GM23338 (cell line): ENCODE measurements around the gene RXFP4. TPM values are rescaled to one million over a fixed set of nuclear protein-coding genes. Genes with fewer than 3 reads are reported as not detected.

ENCODE experiments used
- ATAC-seq: fragments of 200-7000 bp; cut with Tn5 transposase; 3 replicates; pipeline ENCODE4 v1.9.1; 2020
- DNase-seq: peaks from one replicate; pipeline ENCODE4 v3.0.0-alpha.2; 2015; ENCODE audit warnings: low spot score
- H2AFZ ChIP-seq: fragments of 200-600 bp; sonication (generic); 2 replicates; pipeline ENCODE4 v1.8.0; 2016; ENCODE audit warnings: antibody characterized with exemption, mild to moderate bottlenecking, moderate library complexity
- H3F3A ChIP-seq: fragments of 200-600 bp; sonication (generic); replicated peaks from 2 replicates; pipeline ENCODE4 v1.8.0; 2017; ENCODE audit warnings: antibody characterized with exemption, mixed run types, low read depth
- H3K27ac ChIP-seq: fragments of 200-600 bp; sonication (generic); 2 replicates; pipeline ENCODE4 v1.6.1; 2016; ENCODE audit warnings: low read depth
- H3K27me3 ChIP-seq: fragments of 200-600 bp; sonication (generic); 2 replicates; pipeline ENCODE4 v1.8.0; 2016; ENCODE audit warnings: mild to moderate bottlenecking, mixed run types, moderate library complexity; ENCODE audit not compliant: insufficient read depth
- H3K36me3 ChIP-seq: fragments of 200-600 bp; sonication (generic); 2 replicates; pipeline ENCODE4 v1.8.0; 2016; ENCODE audit warnings: mild to moderate bottlenecking; ENCODE audit not compliant: insufficient read depth
- H3K4me1 ChIP-seq: fragments of 200-600 bp; sonication (generic); 2 replicates; pipeline ENCODE4 v1.8.0; 2016; ENCODE audit warnings: mild to moderate bottlenecking, moderate library complexity; ENCODE audit not compliant: insufficient read depth
- H3K4me2 ChIP-seq: fragments of 200-600 bp; sonication (generic); 2 replicates; pipeline ENCODE4 v1.7.1; 2017; ENCODE audit warnings: mixed run types
- H3K4me3 ChIP-seq: fragments of 200-600 bp; sonication (generic); 2 replicates; pipeline ENCODE4 v1.6.1; 2016; ENCODE audit warnings: mixed run types
- H3K79me2 ChIP-seq: fragments of 200-600 bp; sonication (generic); replicated peaks from 2 replicates; pipeline ENCODE4 v1.8.0; 2017; ENCODE audit warnings: mild to moderate bottlenecking; ENCODE audit not compliant: insufficient read depth
- H3K9me2 ChIP-seq: fragments of 200-600 bp; sonication (generic); 2 replicates; pipeline ENCODE4 v1.8.0; 2017; ENCODE audit not compliant: insufficient read depth
- H4K20me1 ChIP-seq: fragments of 200-600 bp; sonication (generic); replicated peaks from 2 replicates; pipeline ENCODE4 v1.8.0; 2017; ENCODE audit warnings: mild to moderate bottlenecking; ENCODE audit not compliant: insufficient read depth
- H3K27ac Mint-ChIP-seq: 2 replicates; pipeline ENCODE4 v1.8.0; 2020; ENCODE audit warnings: inconsistent platforms, mild to moderate bottlenecking, moderate library complexity, mixed read lengths
- H3K27me3 Mint-ChIP-seq: 3 replicates; pipeline ENCODE4 v1.8.0; 2022; ENCODE audit warnings: low read depth, mild to moderate bottlenecking, moderate library complexity, mixed read lengths, inconsistent platforms; ENCODE audit not compliant: insufficient read depth, poor library complexity
- H3K36me3 Mint-ChIP-seq: 3 replicates; pipeline ENCODE4 v1.8.0; 2021; ENCODE audit warnings: low read depth, mild to moderate bottlenecking, inconsistent platforms, moderate library complexity, mixed read lengths
- H3K4me1 Mint-ChIP-seq: 3 replicates; pipeline ENCODE4 v1.8.0; 2020; ENCODE audit warnings: mild to moderate bottlenecking, inconsistent platforms, mixed read lengths
- H3K4me3 Mint-ChIP-seq: 3 replicates; pipeline ENCODE4 v1.8.0; 2021; ENCODE audit warnings: moderate library complexity, mild to moderate bottlenecking, inconsistent platforms, mixed read lengths
- H3K9me3 Mint-ChIP-seq: 3 replicates; pipeline ENCODE4 v1.8.0; 2020; ENCODE audit warnings: moderate library complexity, mild to moderate bottlenecking, inconsistent platforms, mixed read lengths
- CREB1 ChIP-seq: fragments of 250-450 bp; sonication (Bioruptor Pico); IDR thresholded peaks from 2 replicates; pipeline ENCODE4 v1.5.0; 2020; ENCODE audit warnings: low read depth, mild to moderate bottlenecking, moderate library complexity
- EZH2 ChIP-seq: fragments of 200-600 bp; sonication (generic); IDR thresholded peaks from one replicate; pipeline ENCODE4 v1.8.0; 2017; ENCODE audit warnings: antibody characterized with exemption, mild to moderate bottlenecking, low read depth; ENCODE audit not compliant: unreplicated experiment
- JUNB ChIP-seq: IDR thresholded peaks from one replicate; pipeline ENCODE4 v1.6.1; 2016; ENCODE audit warnings: antibody characterized with exemption; ENCODE audit not compliant: unreplicated experiment
- NANOG ChIP-seq: IDR thresholded peaks from 2 replicates; pipeline ENCODE4 v1.6.1; 2016; ENCODE audit warnings: antibody characterized with exemption, borderline replicate concordance
- POLR2AphosphoS5 ChIP-seq: IDR thresholded peaks from 2 replicates; pipeline ENCODE4 v1.6.1; 2016; ENCODE audit warnings: antibody characterized with exemption, low read depth
- ZNF114 ChIP-seq: fragments of 250-450 bp; sonication (Bioruptor Pico); IDR thresholded peaks from 2 replicates; pipeline ENCODE4 v1.5.0; 2020; ENCODE audit warnings: mild to moderate bottlenecking, moderate library complexity
- polyA plus RNA-seq: library from polyadenylated mRNA; unstranded; fragments of >200 nt; fragmentation: Nextera tagmentation; extraction: Ambion mirVana; gene quantifications from 2 replicates; pipeline ENCODE4 v1.2.1, GENCODE V29; 2016
- total RNA-seq: library from RNA; depleted of rRNA; stranded (reverse); fragments of >200 nt; shearing (Covaris generic); gene quantifications from 2 replicates; pipeline ENCODE4 v1.2.3, GENCODE V29; 2014
- TF ChIP-seq, protein P1 (sequence below), 2 experiments: fragments of 200-600 bp in 1 of 2; sonication (generic) in 1 of 2; conservative IDR thresholded peaks; 2 replicates each; pipeline versions ENCODE4 v1.5.1 to v1.6.1; 2016 to 2017; ENCODE audit warnings: antibody characterized with exemption in 2 of 2, low read depth in 2 of 2, mild to moderate bottlenecking in 2 of 2, moderate library complexity in 1 of 2
- TF ChIP-seq, protein P2 (sequence below): IDR thresholded peaks from 2 replicates; pipeline ENCODE4 v1.6.1; 2016; ENCODE audit warnings: antibody characterized with exemption
- TF ChIP-seq, protein P3 (sequence below): fragments of 250-450 bp; sonication (Bioruptor Pico); IDR thresholded peaks from 2 replicates; pipeline ENCODE4 v1.5.0; 2020; ENCODE audit warnings: mild to moderate bottlenecking, moderate library complexity
- TF ChIP-seq, protein P4 (sequence below): IDR thresholded peaks from one replicate; pipeline ENCODE4 v1.6.1; 2018; ENCODE audit warnings: antibody characterized with exemption; ENCODE audit not compliant: unreplicated experiment

RXFP4 gene
- total and polyA plus RNA-seq, 2 experiments from 2014 or later, result not detected

DNA sequence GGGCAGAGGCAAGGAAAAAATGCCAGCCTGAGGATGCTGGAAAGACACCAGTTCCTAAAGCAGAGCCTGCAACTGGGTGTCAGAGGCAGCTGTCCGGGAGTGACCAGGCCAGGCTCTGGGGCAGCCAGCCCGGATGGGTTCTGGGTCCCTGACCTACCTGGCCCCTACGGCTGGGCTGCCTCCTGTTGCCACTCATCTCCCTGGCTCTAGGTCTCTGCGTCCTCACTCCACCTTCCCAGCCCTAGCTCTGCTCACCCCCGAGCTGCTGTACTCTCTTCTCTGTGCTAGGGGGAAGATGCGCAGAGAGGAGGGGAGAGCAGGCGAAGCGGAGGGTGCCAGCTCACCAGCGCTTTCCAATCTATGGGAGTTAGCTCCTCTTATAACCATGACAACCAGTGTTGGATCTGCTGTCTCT, 27.9 kb downstream of the RXFP4 start (continued):
- TF ChIP-seq, protein P1, sequence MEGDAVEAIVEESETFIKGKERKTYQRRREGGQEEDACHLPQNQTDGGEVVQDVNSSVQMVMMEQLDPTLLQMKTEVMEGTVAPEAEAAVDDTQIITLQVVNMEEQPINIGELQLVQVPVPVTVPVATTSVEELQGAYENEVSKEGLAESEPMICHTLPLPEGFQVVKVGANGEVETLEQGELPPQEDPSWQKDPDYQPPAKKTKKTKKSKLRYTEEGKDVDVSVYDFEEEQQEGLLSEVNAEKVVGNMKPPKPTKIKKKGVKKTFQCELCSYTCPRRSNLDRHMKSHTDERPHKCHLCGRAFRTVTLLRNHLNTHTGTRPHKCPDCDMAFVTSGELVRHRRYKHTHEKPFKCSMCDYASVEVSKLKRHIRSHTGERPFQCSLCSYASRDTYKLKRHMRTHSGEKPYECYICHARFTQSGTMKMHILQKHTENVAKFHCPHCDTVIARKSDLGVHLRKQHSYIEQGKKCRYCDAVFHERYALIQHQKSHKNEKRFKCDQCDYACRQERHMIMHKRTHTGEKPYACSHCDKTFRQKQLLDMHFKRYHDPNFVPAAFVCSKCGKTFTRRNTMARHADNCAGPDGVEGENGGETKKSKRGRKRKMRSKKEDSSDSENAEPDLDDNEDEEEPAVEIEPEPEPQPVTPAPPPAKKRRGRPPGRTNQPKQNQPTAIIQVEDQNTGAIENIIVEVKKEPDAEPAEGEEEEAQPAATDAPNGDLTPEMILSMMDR (conservative IDR thresholded peaks at IDR 0.05; ENCODE audit: low read depth in 2 of 2), result no peak
- no peak for TF ChIP-seq NANOG
- TF ChIP-seq CREB1 (CRISPR knock-in tag), result no peak
- TF ChIP-seq JUNB, result no peak
- TF ChIP-seq, protein P2, sequence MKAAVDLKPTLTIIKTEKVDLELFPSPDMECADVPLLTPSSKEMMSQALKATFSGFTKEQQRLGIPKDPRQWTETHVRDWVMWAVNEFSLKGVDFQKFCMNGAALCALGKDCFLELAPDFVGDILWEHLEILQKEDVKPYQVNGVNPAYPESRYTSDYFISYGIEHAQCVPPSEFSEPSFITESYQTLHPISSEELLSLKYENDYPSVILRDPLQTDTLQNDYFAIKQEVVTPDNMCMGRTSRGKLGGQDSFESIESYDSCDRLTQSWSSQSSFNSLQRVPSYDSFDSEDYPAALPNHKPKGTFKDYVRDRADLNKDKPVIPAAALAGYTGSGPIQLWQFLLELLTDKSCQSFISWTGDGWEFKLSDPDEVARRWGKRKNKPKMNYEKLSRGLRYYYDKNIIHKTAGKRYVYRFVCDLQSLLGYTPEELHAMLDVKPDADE, result no peak
- TF ChIP-seq EZH2, result no peak

DNA sequence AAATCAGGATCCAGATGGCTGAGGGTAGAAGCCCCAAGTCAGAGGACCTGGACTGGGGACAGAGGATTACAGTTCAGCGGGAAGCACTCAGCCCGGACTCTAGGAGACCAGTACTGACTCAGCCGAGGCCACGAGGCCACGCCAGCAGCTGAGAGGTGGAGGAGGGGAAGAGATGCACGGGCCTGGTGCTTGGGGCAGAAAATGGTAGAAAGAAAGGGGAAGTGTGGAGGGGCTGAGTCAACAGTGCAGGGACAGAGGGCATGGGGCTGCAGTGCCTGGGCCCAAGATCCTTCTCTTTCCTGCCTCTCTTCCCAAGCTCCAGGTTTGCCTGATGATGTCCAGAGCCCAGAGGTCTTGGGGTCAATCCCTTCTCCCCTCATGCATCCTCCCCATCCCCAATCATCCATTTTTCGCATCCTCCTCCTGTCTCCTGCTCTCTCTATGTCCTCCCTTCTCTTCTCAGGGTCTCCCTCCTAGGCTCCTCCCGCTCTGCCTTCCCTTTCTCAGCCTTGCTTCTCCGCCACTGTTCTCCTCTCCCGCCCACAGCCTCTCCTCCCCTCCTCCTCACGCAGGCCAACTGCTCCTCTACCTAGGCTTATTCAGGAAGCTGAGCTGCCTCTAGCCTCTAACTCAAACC, 29.2 kb downstream of the RXFP4 start:
- 0 out of 2 replicates have a peak, but pooled peaks cover 10% of the 10 kb centered on the region for H3F3A ChIP-seq
- peak overlapping the region; percentile 63 for H3K27ac ChIP-seq
- peak; percentile 40 for DNase-seq
- H3K4me2 ChIP-seq, result 0 out of 2 replicates have a peak overlapping the region, but pooled peaks have one; percentile 38
- peaks cover 65% of the 10 kb centered on the region for H4K20me1 ChIP-seq
- Mint-ChIP-seq H3K4me3 (peak overlapping the region; percentile 12; the same call in 2 of the 3 replicates), H3K36me3 (peaks cover 44% of the 10 kb centered on the region), H3K27me3 (peaks cover 21% of the 10 kb centered on the region), H3K27ac (peak overlapping the region; percentile 41), H3K9me3 (no peaks in the 10 kb centered on the region), H3K4me1 (peaks cover 86% of the 10 kb centered on the region)
- H3K9me2 ChIP-seq, result no peaks in the 10 kb centered on the region
- ATAC-seq, result peak; percentile 36
- H2AFZ ChIP-seq, result no peak overlapping the region
- no peaks in the 10 kb centered on the region; the same call in 1 of the 2 replicates for H3K36me3 ChIP-seq
- H3K4me1 ChIP-seq, result peaks cover 68% of the 10 kb centered on the region
- H3K79me2 ChIP-seq, result peaks cover 79% of the 10 kb centered on the region
- H3K27me3 ChIP-seq, result no peaks in the 10 kb centered on the region
- H3K4me3 ChIP-seq, result no peak overlapping the region
- TF ChIP-seq NANOG (no peak), JUNB (no peak), POLR2AphosphoS5 (no peak), ZNF114 (CRISPR knock-in tag) (no peak)
- TF ChIP-seq, protein P3, sequence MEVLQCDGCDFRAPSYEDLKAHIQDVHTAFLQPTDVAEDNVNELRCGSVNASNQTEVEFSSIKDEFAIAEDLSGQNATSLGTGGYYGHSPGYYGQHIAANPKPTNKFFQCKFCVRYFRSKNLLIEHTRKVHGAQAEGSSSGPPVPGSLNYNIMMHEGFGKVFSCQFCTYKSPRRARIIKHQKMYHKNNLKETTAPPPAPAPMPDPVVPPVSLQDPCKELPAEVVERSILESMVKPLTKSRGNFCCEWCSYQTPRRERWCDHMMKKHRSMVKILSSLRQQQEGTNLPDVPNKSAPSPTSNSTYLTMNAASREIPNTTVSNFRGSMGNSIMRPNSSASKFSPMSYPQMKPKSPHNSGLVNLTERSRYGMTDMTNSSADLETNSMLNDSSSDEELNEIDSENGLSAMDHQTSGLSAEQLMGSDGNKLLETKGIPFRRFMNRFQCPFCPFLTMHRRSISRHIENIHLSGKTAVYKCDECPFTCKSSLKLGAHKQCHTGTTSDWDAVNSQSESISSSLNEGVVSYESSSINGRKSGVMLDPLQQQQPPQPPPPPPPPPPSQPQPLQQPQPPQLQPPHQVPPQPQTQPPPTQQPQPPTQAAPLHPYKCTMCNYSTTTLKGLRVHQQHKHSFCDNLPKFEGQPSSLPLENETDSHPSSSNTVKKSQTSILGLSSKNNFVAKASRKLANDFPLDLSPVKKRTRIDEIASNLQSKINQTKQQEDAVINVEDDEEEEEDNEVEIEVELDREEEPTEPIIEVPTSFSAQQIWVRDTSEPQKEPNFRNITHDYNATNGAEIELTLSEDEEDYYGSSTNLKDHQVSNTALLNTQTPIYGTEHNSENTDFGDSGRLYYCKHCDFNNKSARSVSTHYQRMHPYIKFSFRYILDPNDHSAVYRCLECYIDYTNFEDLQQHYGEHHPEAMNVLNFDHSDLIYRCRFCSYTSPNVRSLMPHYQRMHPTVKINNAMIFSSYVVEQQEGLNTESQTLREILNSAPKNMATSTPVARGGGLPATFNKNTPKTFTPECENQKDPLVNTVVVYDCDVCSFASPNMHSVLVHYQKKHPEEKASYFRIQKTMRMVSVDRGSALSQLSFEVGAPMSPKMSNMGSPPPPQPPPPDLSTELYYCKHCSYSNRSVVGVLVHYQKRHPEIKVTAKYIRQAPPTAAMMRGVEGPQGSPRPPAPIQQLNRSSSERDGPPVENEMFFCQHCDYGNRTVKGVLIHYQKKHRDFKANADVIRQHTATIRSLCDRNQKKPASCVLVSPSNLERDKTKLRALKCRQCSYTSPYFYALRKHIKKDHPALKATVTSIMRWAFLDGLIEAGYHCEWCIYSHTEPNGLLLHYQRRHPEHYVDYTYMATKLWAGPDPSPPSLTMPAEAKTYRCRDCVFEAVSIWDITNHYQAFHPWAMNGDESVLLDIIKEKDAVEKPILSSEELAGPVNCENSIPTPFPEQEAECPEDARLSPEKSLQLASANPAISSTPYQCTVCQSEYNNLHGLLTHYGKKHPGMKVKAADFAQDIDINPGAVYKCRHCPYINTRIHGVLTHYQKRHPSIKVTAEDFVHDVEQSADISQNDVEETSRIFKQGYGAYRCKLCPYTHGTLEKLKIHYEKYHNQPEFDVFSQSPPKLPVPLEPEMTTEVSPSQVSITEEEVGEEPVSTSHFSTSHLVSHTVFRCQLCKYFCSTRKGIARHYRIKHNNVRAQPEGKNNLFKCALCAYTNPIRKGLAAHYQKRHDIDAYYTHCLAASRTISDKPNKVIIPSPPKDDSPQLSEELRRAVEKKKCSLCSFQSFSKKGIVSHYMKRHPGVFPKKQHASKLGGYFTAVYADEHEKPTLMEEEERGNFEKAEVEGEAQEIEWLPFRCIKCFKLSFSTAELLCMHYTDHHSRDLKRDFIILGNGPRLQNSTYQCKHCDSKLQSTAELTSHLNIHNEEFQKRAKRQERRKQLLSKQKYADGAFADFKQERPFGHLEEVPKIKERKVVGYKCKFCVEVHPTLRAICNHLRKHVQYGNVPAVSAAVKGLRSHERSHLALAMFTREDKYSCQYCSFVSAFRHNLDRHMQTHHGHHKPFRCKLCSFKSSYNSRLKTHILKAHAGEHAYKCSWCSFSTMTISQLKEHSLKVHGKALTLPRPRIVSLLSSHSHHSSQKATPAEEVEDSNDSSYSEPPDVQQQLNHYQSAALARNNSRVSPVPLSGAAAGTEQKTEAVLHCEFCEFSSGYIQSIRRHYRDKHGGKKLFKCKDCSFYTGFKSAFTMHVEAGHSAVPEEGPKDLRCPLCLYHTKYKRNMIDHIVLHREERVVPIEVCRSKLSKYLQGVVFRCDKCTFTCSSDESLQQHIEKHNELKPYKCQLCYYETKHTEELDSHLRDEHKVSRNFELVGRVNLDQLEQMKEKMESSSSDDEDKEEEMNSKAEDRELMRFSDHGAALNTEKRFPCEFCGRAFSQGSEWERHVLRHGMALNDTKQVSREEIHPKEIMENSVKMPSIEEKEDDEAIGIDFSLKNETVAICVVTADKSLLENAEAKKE (CRISPR knock-in tag), result no peak
- TF ChIP-seq, protein P4, sequence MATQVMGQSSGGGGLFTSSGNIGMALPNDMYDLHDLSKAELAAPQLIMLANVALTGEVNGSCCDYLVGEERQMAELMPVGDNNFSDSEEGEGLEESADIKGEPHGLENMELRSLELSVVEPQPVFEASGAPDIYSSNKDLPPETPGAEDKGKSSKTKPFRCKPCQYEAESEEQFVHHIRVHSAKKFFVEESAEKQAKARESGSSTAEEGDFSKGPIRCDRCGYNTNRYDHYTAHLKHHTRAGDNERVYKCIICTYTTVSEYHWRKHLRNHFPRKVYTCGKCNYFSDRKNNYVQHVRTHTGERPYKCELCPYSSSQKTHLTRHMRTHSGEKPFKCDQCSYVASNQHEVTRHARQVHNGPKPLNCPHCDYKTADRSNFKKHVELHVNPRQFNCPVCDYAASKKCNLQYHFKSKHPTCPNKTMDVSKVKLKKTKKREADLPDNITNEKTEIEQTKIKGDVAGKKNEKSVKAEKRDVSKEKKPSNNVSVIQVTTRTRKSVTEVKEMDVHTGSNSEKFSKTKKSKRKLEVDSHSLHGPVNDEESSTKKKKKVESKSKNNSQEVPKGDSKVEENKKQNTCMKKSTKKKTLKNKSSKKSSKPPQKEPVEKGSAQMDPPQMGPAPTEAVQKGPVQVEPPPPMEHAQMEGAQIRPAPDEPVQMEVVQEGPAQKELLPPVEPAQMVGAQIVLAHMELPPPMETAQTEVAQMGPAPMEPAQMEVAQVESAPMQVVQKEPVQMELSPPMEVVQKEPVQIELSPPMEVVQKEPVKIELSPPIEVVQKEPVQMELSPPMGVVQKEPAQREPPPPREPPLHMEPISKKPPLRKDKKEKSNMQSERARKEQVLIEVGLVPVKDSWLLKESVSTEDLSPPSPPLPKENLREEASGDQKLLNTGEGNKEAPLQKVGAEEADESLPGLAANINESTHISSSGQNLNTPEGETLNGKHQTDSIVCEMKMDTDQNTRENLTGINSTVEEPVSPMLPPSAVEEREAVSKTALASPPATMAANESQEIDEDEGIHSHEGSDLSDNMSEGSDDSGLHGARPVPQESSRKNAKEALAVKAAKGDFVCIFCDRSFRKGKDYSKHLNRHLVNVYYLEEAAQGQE, result no peak
- TF ChIP-seq, protein P2, result no peak
